Spleen (tissue), 11 donors: ENCODE measurements around the gene SLC7A4. TPM values are rescaled to one million over a fixed set of nuclear protein-coding genes. Genes with fewer than 3 reads are reported as not detected.
"Not testable (repeated sequence)": the region's sequence is repeated elsewhere in the genome, so short reads cannot be mapped to it uniquely, and the experiment has no call there.

Experiments
- DNase-seq: peaks from one replicate; pipeline ENCODE4 v3.0.0-alpha.2; 2020
- H3K27ac ChIP-seq, 8 donors: fragments of 200-600 bp; sonication (generic) in 7 of 8; 1 replicate in 4 of 8; 2 replicates in 4 of 8; pipeline versions ENCODE4 v1.5.0 to v1.8.0; 2016 to 2021; ENCODE audit warnings: inconsistent platforms in 4 of 8, mild to moderate bottlenecking in 4 of 8, moderate library complexity in 1 of 8
- H3K27me3 ChIP-seq, 7 donors: fragments of 200-600 bp; sonication (generic) in 6 of 7; replicated peaks in 1 of 7; 1 replicate in 4 of 7; 2 replicates in 3 of 7; pipeline versions ENCODE4 v1.5.0 to v1.8.0; 2016 to 2021; ENCODE audit warnings: inconsistent platforms in 3 of 7, mild to moderate bottlenecking in 1 of 7
- H3K36me3 ChIP-seq, 6 donors: fragments of 200-600 bp; sonication (generic) in 5 of 6; 1 replicate in 4 of 6; 2 replicates in 2 of 6; pipeline versions ENCODE4 v1.5.0 to v1.8.0; 2016 to 2021; ENCODE audit warnings: inconsistent platforms in 2 of 6
- H3K4me1 ChIP-seq, 6 donors: fragments of 200-600 bp; sonication (generic) in 5 of 6; 1 replicate in 3 of 6; 2 replicates in 3 of 6; pipeline versions ENCODE4 v1.5.0 to v1.8.0; 2016 to 2021; ENCODE audit warnings: inconsistent platforms in 3 of 6
- H3K4me3 ChIP-seq, 8 donors: fragments of 200-600 bp; sonication (generic) in 7 of 8; 1 replicate in 4 of 8; 2 replicates in 4 of 8; pipeline versions ENCODE4 v1.5.0 to v1.8.0; 2016 to 2021; ENCODE audit warnings: inconsistent platforms in 4 of 8, mild to moderate bottlenecking in 4 of 8, moderate library complexity in 2 of 8
- H3K9me3 ChIP-seq, 8 donors: fragments of 200-600 bp; sonication (generic) in 7 of 8; 1 replicate in 4 of 8; 2 replicates in 4 of 8; pipeline versions ENCODE4 v1.5.0 to v1.8.0; 2016 to 2021; ENCODE audit warnings: inconsistent platforms in 4 of 8
- POLR2A ChIP-seq, 3 donors: fragments of 450-650 bp; IDR thresholded peaks; one replicate each; pipeline ENCODE4 v1.5.1; 2017; ENCODE audit warnings: antibody characterized with exemption in 3 of 3, mild to moderate bottlenecking in 1 of 3
- POLR2AphosphoS5 ChIP-seq, 3 donors: sonication (generic); formaldehyde crosslinking; IDR thresholded peaks; one replicate each; pipeline ENCODE4 v1.5.1; 2017; ENCODE audit warnings: antibody characterized with exemption in 3 of 3
- WGBS, 5 donors: extraction: QIAGEN DNeasy Blood & Tissue Kit in 3 of 5; methylation state at CpG; one replicate each; pipeline versions ENCODE4 v1.1.5 to v1.1.7; 2013 to 2018; 5-methylcytosine and 5-hydroxymethylcytosine counted together
- intact Hi-C: fragments of 100-400 bp; cut with DNase I; formaldehyde crosslinking; loops from one replicate; pipeline ENCODE4 v1.15.0; 2023; ENCODE audit warnings: low total_unique reads
- polyA plus RNA-seq, 3 donors: library from polyadenylated mRNA; stranded (reverse); fragments of 200-250 nt; gene quantifications; one replicate each; pipeline ENCODE4 v1.2.1, GENCODE V29; 2013
- total RNA-seq, 7 donors: library from RNA; depleted of rRNA in 3 of 7; stranded (reverse); fragments of >200 nt in 3 of 7; fragmentation: NEBNext Ultra II Directional in 4 of 7; extraction: Animal tissue kit (Norgen Biotek cat#: 25700) in 4 of 7; gene quantifications; one replicate each; pipeline versions ENCODE4 v1.1.0 to v1.2.1, GENCODE V29; 2016 to 2021
- TF ChIP-seq, protein P1 (sequence below), 11 experiments: fragments of 200-600 bp in 7 of 11; fragments of 450-650 bp in 4 of 11; sonication (generic) in 4 of 11; IDR thresholded peaks in 8 of 11; conservative IDR thresholded peaks in 3 of 11; 1 replicate in 7 of 11; 2 replicates in 4 of 11; pipeline versions ENCODE4 v1.4.0 to v1.8.0; 2016 to 2021; ENCODE audit warnings: antibody characterized with exemption in 11 of 11, inconsistent platforms in 4 of 11, mild to moderate bottlenecking in 1 of 11
- donor health status: healthy with polysubstance abuse.
- donor health status: DM: no; HTN: no; CAD: no; lungs with moderate emphysema.
- donor health status: DM: no; HTN: no; CAD: no.
- donor health status: Bipolar disorder and iron deficiency.
- donor health status: healthy.
- donor health status: DM: no; HTN: no; CAD: no.
- donor health status: DM: yes; HTN: yes; CAD: no.

SLC7A4 gene
- total and polyA plus RNA-seq, 10 donors, result 0.11 to 0.95 (median 0.29) TPM; not detected in 3

DNA sequence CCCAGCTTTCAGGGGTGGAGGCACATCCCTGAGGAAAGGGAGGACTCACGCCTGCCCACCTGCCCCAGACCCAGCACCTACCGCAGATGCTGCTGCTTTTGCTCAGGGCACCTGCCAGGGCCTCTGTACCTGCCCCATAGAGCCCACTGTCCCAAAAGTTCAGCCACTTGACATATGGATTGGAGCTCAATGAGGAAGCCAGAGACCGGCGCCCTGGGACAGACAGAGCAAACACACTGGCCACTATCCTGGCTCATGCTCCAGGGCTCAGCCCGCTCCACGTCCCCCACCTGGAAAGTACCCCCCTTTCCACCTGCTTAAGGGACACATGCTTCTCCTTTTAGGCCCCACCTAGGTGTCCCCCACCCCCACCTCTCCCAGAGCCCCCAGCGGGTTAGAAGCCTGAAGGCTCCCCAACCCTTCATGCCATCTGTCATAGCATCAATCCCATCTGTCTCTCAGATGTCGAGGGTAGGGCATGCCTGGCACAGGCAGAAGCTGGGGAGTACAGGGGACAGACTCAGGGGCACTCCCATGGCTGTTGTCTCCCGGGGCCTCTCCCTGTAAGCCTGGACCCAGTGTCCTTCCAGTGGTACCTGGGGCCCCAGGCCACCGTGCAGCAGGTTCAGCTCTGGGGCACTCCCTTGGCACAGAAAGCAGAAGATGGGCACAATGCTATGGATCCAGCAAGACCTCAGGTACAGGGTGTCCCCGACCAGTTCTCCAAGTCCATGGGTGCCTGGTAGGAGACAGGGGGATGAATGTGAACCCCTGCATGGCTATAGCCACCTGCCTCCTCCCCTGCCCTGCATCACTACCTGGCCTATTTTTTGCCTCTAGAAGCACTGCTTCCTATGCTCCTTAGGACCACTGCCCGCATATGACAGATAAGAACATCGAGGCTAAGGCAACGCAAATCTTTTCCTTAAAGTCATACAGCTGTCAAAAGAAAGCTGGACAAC is 19.6 kb downstream of the SLC7A4 start:
- Histone ChIP-seq H3K27ac (peak overlapping the region in 3 of 8 donors; percentile 15 to 85 (median 85)), H3K4me3 (no peak overlapping the region), H3K27me3 (peaks cover 0 to 12% (median 0%) of the 10 kb centered on the region in 7 donors), H3K9me3 (no peaks in the 10 kb centered on the region), H3K36me3 (peaks cover 0 to 7% (median 0%) of the 10 kb centered on the region in 6 donors), H3K4me1 (peaks cover 13 to 37% (median 25%) of the 10 kb centered on the region in 6 donors)
- DNase-seq, result peak; percentile 66
- no peak for TF ChIP-seq POLR2A (IDR thresholded peaks at IDR 0.05)
- TF ChIP-seq POLR2AphosphoS5 (IDR thresholded peaks at IDR 0.05), result no peak
- TF ChIP-seq, protein P1, sequence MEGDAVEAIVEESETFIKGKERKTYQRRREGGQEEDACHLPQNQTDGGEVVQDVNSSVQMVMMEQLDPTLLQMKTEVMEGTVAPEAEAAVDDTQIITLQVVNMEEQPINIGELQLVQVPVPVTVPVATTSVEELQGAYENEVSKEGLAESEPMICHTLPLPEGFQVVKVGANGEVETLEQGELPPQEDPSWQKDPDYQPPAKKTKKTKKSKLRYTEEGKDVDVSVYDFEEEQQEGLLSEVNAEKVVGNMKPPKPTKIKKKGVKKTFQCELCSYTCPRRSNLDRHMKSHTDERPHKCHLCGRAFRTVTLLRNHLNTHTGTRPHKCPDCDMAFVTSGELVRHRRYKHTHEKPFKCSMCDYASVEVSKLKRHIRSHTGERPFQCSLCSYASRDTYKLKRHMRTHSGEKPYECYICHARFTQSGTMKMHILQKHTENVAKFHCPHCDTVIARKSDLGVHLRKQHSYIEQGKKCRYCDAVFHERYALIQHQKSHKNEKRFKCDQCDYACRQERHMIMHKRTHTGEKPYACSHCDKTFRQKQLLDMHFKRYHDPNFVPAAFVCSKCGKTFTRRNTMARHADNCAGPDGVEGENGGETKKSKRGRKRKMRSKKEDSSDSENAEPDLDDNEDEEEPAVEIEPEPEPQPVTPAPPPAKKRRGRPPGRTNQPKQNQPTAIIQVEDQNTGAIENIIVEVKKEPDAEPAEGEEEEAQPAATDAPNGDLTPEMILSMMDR (IDR thresholded peaks at IDR 0.05 in 8 of 11, conservative IDR thresholded peaks at IDR 0.05 in 3 of 11), result no peak
- intact Hi-C loops, result loop anchor here (10.0 kb wide), 1 partner anchor 48 kb away; the partner anchor contains the start of gene AIFM3
- 85 to 90% (median 87%) methylated on average over 13 to 14 of the region's 14 CpGs for WGBS, 5 donors

DNA sequence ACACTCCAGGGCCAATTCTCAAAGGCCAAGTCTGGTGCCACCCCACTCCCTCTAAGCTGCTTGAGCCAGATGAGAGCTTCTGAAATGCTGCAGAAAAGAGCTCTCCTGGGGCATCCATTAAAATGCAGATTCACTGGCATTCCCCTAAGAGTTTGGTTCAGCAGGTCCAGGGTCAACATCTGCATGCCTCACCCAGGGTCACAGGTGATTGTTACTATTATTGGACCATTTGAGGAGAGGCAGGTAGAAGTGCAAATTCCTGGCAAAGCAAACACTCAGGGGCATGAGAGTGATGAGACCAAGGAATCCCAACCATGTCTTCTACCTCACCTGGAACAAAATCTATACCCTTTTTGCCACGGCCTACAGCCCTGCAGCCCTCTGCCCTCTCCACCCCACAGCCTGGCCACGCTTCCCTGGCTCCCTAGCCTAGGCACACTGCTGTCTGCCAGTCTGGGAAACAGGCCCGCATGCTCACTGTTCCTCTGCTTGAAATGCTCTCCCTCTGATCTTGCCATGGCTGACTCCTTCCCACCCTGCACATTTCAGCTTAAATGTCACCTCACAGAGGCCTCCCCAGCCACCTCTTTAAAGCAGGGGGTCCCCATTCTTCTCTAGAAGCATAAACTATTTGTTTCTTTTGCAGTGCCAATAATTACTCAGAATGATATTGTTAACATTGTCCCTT is 21.8 kb downstream of the SLC7A4 start:
- TF ChIP-seq, protein P1 (IDR thresholded peaks at IDR 0.05 in 8 of 11, conservative IDR thresholded peaks at IDR 0.05 in 3 of 11), result no peak
- no peak for TF ChIP-seq POLR2A (IDR thresholded peaks at IDR 0.05)
- no peak for TF ChIP-seq POLR2AphosphoS5 (IDR thresholded peaks at IDR 0.05)
- Histone ChIP-seq H3K27ac (no peak overlapping the region), H3K9me3 (no peaks in the 10 kb centered on the region), H3K4me3 (no peak overlapping the region), H3K4me1 (peaks cover 13 to 33% (median 23%) of the 10 kb centered on the region in 6 donors), H3K27me3 (peaks cover 0 to 12% (median 0%) of the 10 kb centered on the region in 7 donors), H3K36me3 (peaks cover 0 to 7% (median 0%) of the 10 kb centered on the region in 6 donors)
- 80 to 97% (median 88%) methylated on average over 3 of the region's 3 CpGs for WGBS, 5 donors
- no peak for DNase-seq
- intact Hi-C loops, result loop anchor here (10.0 kb wide), 1 partner anchor 46 kb away; the partner anchor contains the start of gene AIFM3

DNA sequence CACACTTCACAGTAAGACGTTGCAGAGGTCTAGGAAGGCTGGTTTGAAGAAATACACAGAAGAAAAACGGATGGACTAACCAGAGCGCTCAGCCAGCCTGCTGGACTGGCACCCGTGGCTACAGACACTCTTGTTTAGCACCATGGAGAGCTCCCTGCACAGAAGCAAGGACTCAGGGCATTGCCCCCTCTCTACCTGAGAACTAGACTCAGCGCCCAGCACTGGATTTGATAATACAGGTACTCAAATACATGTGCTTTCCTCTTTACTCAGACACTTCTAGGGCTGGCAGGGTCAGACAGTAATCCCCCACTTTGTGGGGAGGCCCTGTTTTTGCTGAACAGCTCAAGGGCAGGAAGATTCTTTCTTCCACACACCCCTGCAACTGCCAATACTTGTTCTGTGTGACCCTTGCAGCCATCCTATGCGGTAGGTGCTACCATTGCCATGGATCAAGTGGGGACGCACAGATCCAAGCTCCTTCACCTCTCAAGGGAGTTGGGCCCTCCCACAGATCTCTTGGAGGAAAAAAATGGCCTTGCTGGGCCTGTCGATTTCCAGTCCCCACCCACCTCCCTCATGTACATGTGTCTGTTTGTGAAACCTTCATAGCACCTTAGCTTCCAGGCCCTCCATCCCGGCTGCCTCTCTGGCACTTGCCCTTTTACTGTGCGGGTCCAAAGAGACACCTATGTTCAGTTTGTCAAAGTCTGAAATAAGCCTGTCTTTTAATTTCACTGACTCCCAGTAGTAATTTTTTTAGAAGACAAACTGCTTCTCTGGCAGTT is 22.5 kb downstream of the SLC7A4 start:
- 67 to 82% (median 68%) methylated on average over 10 of the region's 10 CpGs for WGBS, 5 donors
- Histone ChIP-seq H3K4me3 (no peak overlapping the region), H3K36me3 (peaks cover 0 to 7% (median 0%) of the 10 kb centered on the region in 6 donors), H3K9me3 (no peaks in the 10 kb centered on the region), H3K27ac (no peak overlapping the region), H3K27me3 (peaks cover 0 to 11% (median 0%) of the 10 kb centered on the region in 7 donors), H3K4me1 (peaks cover 6 to 26% (median 17%) of the 10 kb centered on the region in 6 donors)
- intact Hi-C loops, result loop anchor here (10.0 kb wide), 1 partner anchor 45 kb away; the partner anchor contains the start of gene AIFM3
- no peak for DNase-seq
- TF ChIP-seq POLR2AphosphoS5 (IDR thresholded peaks at IDR 0.05), result no peak

DNA sequence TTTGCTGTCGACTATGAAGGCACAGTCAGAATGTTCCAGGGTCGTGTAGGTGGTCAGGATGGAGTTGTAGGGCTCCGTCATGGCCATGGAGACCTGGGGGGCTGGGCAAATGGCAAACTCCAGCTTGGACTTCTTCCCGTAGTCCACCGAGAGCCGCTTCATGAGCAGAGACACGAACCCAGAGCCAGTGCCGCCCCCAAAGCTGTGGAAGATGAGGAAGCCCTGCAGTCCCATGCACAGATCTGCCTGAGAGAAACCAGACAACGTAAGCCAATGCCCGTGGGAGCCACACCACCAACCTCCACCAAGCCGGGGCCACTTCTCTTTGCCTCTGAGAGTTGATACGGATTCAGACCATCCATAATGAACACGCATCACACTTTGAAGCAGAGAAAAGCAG is 23.2 kb downstream of the SLC7A4 start:
- H3K36me3 ChIP-seq, H3K4me3 ChIP-seq, H3K27ac ChIP-seq, intact Hi-C loops, DNase-seq, H3K9me3 ChIP-seq, H3K27me3 ChIP-seq: not testable (repeated sequence)
- peaks cover under 1 to 20% (median 10%) of the 10 kb centered on the region in 6 donors for H3K4me1 ChIP-seq
- 84 to 92% (median 86%) methylated on average over 13 of the region's 13 CpGs for WGBS, 5 donors
